ENCODE data around the gene ST7. TPM values are rescaled to one million over a fixed set of nuclear protein-coding genes. Genes with fewer than 3 reads are reported as not detected.

Gene ST7
- total and polyA plus RNA-seq, 2 experiments from 2014 or later, result 31.2 to 38.5 TPM

DNA sequence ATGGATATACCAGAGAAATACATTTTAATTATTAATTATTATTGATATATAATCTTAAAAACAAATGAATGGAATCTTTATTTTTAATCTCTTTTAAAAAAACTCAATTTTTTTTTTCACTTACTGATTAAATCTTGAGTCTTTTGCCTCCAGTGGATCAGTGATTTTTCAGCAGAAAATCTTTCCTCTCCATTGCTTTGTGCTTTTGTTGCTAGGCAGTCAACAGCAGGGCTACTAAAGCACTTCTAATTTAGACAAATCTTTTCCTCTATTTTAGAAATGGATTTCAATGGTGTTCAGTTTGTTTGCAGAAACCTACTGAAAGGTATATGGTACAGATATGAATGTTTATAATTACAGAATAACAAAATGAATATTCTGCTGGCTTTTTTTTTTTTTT is 143.6 kb downstream of the ST7 start:
- no peaks in the 10 kb centered on the region for H3K36me3 ChIP-seq (replicated peaks; ENCODE audit: insufficient read depth, low read depth)
- peaks cover 11% of the 10 kb centered on the region for H4K20me1 ChIP-seq (ENCODE audit: insufficient read depth, poor library complexity, severe bottlenecking)
- DNase-seq (ENCODE audit: low spot score), result no peak
- H3K4me3 ChIP-seq, result no peak overlapping the region
- H3K9me2 ChIP-seq (replicated peaks; ENCODE audit: insufficient read depth), result no peaks in the 10 kb centered on the region
- no peak overlapping the region for H3K4me2 ChIP-seq
- TF ChIP-seq EZH2phosphoT487 (IDR thresholded peaks at IDR 0.05; ENCODE audit: low read depth, severe bottlenecking, unreplicated experiment), result no peak
- TF ChIP-seq EZH2 (IDR thresholded peaks at IDR 0.05; ENCODE audit: borderline replicate concordance), result no peak
- TF ChIP-seq, protein P1, sequence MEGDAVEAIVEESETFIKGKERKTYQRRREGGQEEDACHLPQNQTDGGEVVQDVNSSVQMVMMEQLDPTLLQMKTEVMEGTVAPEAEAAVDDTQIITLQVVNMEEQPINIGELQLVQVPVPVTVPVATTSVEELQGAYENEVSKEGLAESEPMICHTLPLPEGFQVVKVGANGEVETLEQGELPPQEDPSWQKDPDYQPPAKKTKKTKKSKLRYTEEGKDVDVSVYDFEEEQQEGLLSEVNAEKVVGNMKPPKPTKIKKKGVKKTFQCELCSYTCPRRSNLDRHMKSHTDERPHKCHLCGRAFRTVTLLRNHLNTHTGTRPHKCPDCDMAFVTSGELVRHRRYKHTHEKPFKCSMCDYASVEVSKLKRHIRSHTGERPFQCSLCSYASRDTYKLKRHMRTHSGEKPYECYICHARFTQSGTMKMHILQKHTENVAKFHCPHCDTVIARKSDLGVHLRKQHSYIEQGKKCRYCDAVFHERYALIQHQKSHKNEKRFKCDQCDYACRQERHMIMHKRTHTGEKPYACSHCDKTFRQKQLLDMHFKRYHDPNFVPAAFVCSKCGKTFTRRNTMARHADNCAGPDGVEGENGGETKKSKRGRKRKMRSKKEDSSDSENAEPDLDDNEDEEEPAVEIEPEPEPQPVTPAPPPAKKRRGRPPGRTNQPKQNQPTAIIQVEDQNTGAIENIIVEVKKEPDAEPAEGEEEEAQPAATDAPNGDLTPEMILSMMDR (IDR thresholded peaks at IDR 0.05; ENCODE audit: poor library complexity), result no peak
- no peak overlapping the region for H3K27ac ChIP-seq
- H3K4me1 ChIP-seq (ENCODE audit: insufficient read depth), result no peaks in the 10 kb centered on the region
- H2AFZ ChIP-seq, result no peak overlapping the region
- no peaks in the 10 kb centered on the region for H3K9me3 ChIP-seq (ENCODE audit: low read depth)
- no peaks in the 10 kb centered on the region for H3K27me3 ChIP-seq
- H3K79me2 ChIP-seq, result peaks cover 16% of the 10 kb centered on the region

DNA sequence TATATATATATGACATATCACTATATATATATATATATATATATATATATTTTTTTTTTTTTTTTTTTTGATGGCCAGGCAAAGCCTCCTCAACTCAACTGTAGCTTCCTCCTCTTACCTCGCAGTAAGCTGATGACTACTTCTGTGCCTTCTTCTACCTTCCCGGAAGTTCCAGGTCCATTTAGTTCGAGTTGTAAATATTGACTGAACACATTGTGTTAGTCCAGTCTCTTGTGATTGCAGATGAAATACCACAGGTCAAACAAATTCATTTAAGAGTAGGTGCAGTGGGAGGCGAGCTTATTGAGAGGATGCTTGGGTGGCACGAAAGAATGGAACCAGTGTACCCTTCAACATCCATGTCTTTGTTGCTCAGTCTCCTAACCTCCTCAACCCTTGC is 144.6 kb downstream of the ST7 start:
- H3K27ac ChIP-seq, result no peak overlapping the region
- 74% methylated on average over 5 of the region's 5 CpGs for WGBS (ENCODE audit: low lambda C conversion rate, missing lambda C conversion rate)
- H3K9me2 ChIP-seq (replicated peaks; ENCODE audit: insufficient read depth), result no peaks in the 10 kb centered on the region
- H3K9me3 ChIP-seq (ENCODE audit: low read depth), result no peaks in the 10 kb centered on the region
- H3K27me3 ChIP-seq, result no peaks in the 10 kb centered on the region
- H3K4me2 ChIP-seq, result no peak overlapping the region
- H2AFZ ChIP-seq, result no peak overlapping the region
- no peaks in the 10 kb centered on the region for H3K36me3 ChIP-seq (replicated peaks; ENCODE audit: insufficient read depth, low read depth)
- peaks cover 11% of the 10 kb centered on the region for H4K20me1 ChIP-seq (ENCODE audit: insufficient read depth, poor library complexity, severe bottlenecking)
- no peak for TF ChIP-seq EZH2 (IDR thresholded peaks at IDR 0.05; ENCODE audit: borderline replicate concordance)
- no peak for TF ChIP-seq EZH2phosphoT487 (IDR thresholded peaks at IDR 0.05; ENCODE audit: low read depth, severe bottlenecking, unreplicated experiment)
- TF ChIP-seq, protein P1 (IDR thresholded peaks at IDR 0.05; ENCODE audit: poor library complexity), result no peak
- peaks cover 15% of the 10 kb centered on the region for H3K79me2 ChIP-seq
- no peak for DNase-seq (ENCODE audit: low spot score)
- H3K4me1 ChIP-seq (ENCODE audit: insufficient read depth), result no peaks in the 10 kb centered on the region
- H3K4me3 ChIP-seq, result no peak overlapping the region

DNA sequence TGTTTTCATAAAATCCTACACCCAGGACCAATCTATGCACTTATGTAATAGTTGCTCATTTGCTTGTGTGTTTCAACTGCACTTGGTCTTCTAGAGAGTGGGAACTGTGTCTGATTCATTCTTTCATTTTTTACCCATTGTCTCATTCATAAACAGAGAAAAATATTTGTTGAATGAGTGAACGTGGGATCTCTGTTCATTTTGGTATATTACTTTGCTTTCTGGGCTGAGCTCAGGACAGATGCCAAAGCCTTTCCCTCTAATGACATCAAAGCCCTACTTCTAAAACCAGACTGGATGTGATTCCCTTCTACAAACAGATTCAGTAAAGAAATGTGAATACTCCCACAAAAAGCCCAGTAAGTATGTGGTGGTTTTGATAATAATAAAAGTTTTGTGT is 145.2 kb downstream of the ST7 start:
- Histone ChIP-seq H3K4me1 (ENCODE audit: insufficient read depth) (no peaks in the 10 kb centered on the region), H3K36me3 (replicated peaks; ENCODE audit: insufficient read depth, low read depth) (no peaks in the 10 kb centered on the region), H3K4me2 (no peak overlapping the region), H4K20me1 (ENCODE audit: insufficient read depth, poor library complexity, severe bottlenecking) (peaks cover 11% of the 10 kb centered on the region), H3K4me3 (no peak overlapping the region), H3K27me3 (no peaks in the 10 kb centered on the region), H3K79me2 (peaks cover 11% of the 10 kb centered on the region), H3K9me3 (ENCODE audit: low read depth) (no peaks in the 10 kb centered on the region), H3K27ac (no peak overlapping the region), H2AFZ (no peak overlapping the region), H3K9me2 (replicated peaks; ENCODE audit: insufficient read depth) (no peaks in the 10 kb centered on the region)
- WGBS (ENCODE audit: low lambda C conversion rate, missing lambda C conversion rate), result 81% methylated on average over 1 of the region's 1 CpG
- TF ChIP-seq EZH2 (IDR thresholded peaks at IDR 0.05; ENCODE audit: borderline replicate concordance), result no peak
- TF ChIP-seq, protein P1 (IDR thresholded peaks at IDR 0.05; ENCODE audit: poor library complexity), result no peak
- TF ChIP-seq EZH2phosphoT487 (IDR thresholded peaks at IDR 0.05; ENCODE audit: low read depth, severe bottlenecking, unreplicated experiment), result no peak
- no peak for DNase-seq (ENCODE audit: low spot score)

DNA sequence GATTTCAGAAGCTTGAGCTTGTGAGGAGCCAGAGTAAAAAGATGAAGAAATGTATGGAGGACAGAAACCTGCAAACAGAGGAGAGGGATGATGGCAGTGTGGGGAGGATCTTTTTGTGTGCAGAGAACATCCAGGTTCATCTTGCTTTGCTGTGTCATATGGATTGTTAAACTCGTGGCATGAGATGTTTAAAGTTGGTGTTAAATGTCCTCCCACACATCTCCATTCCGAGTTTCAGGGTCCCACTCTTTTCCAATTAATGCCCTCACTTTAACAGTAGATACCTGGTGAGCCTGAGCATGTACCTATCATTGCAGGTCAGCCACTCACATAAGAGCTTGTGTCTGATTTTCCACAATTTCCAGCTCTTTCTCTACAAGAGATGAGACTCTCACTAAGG is 147.7 kb downstream of the ST7 start:
- Histone ChIP-seq H3K4me3 (no peak overlapping the region), H4K20me1 (ENCODE audit: insufficient read depth, poor library complexity, severe bottlenecking) (peaks cover 11% of the 10 kb centered on the region), H3K27me3 (no peaks in the 10 kb centered on the region), H3K4me1 (ENCODE audit: insufficient read depth) (no peaks in the 10 kb centered on the region), H3K9me2 (replicated peaks; ENCODE audit: insufficient read depth) (no peaks in the 10 kb centered on the region), H3K4me2 (no peak overlapping the region), H3K79me2 (peaks cover 6% of the 10 kb centered on the region), H3K36me3 (replicated peaks; ENCODE audit: insufficient read depth, low read depth) (no peaks in the 10 kb centered on the region), H3K27ac (no peak overlapping the region), H2AFZ (no peak overlapping the region), H3K9me3 (ENCODE audit: low read depth) (no peaks in the 10 kb centered on the region)
- TF ChIP-seq, protein P1 (IDR thresholded peaks at IDR 0.05; ENCODE audit: poor library complexity), result no peak
- no peak for TF ChIP-seq EZH2phosphoT487 (IDR thresholded peaks at IDR 0.05; ENCODE audit: low read depth, severe bottlenecking, unreplicated experiment)
- no peak for TF ChIP-seq EZH2 (IDR thresholded peaks at IDR 0.05; ENCODE audit: borderline replicate concordance)
- 91% methylated on average over 2 of the region's 2 CpGs for WGBS (ENCODE audit: low lambda C conversion rate, missing lambda C conversion rate)
- DNase-seq (ENCODE audit: low spot score), result no peak

All from hepatocyte (in vitro differentiated cells).